ENCODE results near the gene SMTN. TPM values are rescaled to one million over a fixed set of nuclear protein-coding genes. Genes with fewer than 3 reads are reported as not detected.
"Not testable (repeated sequence)": the region's sequence is repeated elsewhere in the genome, so short reads cannot be mapped to it uniquely, and the experiment has no call there.

SMTN gene
- total RNA-seq, 1 donor from 2014 or later = 283 TPM

- ATAC-seq = no peak
- DNase-seq (ENCODE audit: low spot score) = peak; percentile 51
- intact Hi-C loops (cut with DNase I) = loop anchor here (5.0 kb wide), 2 partner anchors 120 to 140 kb away; partner anchors contain the start of genes MORC2 and TUG1
Measured at GRCh38 chr22:31086703-31087330, 5.7 kb downstream of the SMTN start.

- peak; percentile 13 for ATAC-seq
- intact Hi-C loops (cut with DNase I) = loop anchor here (5.0 kb wide), 2 partner anchors 120 to 140 kb away; partner anchors contain the start of genes MORC2 and TUG1
- DNase-seq (ENCODE audit: low spot score) = peak; percentile 83
Measured at GRCh38 chr22:31087744-31088215, 6.7 kb downstream of the SMTN start.

DNA sequence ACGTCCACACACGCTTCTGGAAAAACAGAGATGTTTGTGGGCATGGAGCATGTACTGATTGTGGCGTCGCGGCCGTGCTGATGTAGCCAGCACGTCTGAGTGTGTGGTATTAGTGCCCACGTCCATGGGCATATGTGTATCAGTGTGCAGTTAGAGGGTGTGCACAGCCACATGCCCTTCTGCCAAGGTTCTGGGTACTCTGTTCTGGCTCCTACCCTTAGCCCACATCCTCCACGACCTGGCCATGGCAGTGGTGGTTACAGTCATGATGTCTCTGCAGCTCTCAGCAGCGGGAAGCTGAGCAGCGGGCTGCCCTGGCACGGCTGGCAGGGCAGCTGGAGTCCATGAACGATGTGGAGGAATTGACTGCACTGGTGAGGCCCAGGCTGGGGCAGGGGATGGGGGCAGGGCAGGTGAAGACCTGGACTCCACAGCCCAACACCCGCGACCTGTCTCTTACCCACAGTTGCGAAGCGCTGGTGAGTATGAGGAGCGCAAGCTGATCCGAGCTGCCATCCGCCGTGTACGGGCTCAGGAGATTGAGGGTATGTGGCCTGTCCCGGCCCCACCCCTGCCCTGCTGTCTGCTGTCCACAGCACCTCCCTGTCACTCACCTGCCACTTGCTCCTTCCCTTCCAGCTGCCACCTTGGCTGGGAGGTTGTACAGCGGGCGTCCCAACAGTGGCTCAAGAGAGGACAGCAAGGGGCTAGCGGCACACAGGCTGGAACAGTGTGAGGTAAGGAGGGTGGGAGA lies 7.3 kb downstream of the SMTN start:
- DNase-seq (ENCODE audit: low spot score) (peak; percentile 57), ATAC-seq (no peak)
- intact Hi-C loops (cut with DNase I) = loop anchor here (5.0 kb wide), 2 partner anchors 121 to 141 kb away; partner anchors contain the start of genes MORC2 and TUG1

DNA sequence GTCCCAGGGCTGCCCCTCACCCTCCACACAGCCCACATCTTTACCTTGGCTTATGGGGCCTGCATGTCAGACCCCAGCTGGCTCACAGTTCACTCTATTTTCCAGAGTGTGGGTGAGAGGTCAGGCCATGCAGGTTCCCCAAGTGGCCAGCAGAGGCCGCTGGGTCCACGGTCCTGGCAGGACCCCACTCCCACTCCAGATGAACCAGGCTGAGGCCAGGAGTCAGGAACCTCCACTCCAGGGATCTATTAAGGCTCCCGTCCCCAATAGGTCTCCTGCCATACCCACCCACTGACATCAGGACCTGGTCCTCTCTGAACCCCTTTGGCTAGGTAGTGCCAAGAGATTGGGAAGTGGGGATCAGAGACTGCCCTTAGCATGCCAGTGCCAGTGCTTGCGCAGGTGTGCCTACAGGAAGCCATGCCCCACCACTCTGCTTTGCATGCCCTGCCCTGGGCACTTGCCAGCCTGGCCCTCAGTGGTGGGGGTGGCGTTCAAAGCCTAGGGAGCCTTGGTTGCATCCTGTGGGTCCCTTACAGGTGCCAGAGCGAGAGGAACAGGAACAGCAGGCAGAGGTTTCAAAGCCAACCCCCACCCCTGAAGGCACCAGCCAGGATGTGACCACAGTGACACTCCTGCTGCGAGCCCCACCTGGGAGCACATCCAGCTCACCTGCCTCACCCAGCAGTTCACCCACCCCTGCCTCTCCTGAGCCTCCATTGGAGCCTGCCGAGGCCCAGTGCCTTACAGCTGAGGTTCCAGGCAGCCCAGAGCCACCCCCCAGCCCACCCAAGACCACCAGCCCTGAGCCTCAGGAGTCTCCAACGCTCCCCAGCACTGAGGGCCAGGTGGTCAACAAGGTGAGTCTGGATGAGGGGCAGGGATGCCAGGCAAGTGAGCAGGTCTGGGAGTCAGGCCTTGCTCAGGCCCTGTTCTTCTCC lies 8.3 kb downstream of the SMTN start:
- ATAC-seq (peak; percentile 35), DNase-seq (ENCODE audit: low spot score) (peak; percentile 71)
- intact Hi-C loops (cut with DNase I) = loop anchor here (5.0 kb wide), 2 partner anchors 122 to 142 kb away; partner anchors contain the start of genes MORC2 and TUG1

GRCh38 chr22:31090217-31091085 lies 9.3 kb downstream of the SMTN start:
- peak; percentile 57 for DNase-seq (ENCODE audit: low spot score)
- intact Hi-C loops (cut with DNase I) = no loop called here
- ATAC-seq = no peak

GRCh38 chr22:31091106-31091975 lies 10.2 kb downstream of the SMTN start:
- intact Hi-C loops (cut with DNase I) = no loop called here
- no peak for DNase-seq (ENCODE audit: low spot score)
- ATAC-seq = no peak

GRCh38 chr22:31092161-31092560 lies 11.0 kb downstream of the SMTN start:
- intact Hi-C loops (cut with DNase I) = no loop called here
- no peak for ATAC-seq
- no peak for DNase-seq (ENCODE audit: low spot score)

DNA sequence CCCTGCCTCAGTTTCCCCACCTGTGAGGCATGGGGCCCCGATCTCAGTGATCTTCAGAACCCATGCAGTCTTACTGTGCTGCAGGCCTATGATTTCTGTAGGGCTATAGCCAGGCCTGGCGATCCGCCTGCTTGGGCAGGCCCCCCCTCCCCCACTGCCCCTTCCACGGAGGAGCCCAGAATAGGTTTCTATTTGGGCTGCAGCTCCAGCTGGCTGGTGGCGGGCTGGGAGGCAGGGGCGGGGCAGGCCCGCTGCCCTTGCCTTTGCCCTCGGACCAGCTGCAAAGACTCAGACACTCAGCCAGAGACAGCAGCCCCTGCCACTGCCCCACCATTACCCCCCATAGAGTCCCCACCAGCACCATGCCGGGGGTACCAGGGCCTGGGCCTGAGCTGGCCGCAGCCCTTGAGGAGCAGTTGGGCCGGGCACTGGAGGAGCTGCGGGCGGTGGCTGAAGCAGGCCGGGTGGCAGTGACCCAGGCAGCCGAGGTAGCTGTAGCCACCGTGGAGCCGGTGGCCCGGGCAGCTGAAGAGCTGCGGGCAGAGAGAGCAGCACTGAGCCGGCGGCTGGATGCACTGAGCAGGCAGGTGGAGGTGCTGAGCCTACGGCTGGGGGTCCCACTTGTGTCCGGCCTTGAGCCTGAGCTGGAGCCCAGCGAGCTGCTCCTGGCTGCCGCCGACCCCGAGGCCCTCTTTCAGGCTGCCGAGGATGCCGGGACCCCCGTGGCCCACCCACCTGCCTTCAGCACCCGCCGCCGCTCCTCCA lies 12.2 kb downstream of the SMTN start:
- intact Hi-C loops (cut with DNase I) = no loop called here
- DNase-seq (ENCODE audit: low spot score) (peak; percentile 64), ATAC-seq (no peak)

- ATAC-seq (no peak), DNase-seq (ENCODE audit: low spot score) (peak; percentile 58)
- intact Hi-C loops (cut with DNase I) = no loop called here
Measured at GRCh38 chr22:31094021-31094551, 13.0 kb downstream of the SMTN start.

DNA sequence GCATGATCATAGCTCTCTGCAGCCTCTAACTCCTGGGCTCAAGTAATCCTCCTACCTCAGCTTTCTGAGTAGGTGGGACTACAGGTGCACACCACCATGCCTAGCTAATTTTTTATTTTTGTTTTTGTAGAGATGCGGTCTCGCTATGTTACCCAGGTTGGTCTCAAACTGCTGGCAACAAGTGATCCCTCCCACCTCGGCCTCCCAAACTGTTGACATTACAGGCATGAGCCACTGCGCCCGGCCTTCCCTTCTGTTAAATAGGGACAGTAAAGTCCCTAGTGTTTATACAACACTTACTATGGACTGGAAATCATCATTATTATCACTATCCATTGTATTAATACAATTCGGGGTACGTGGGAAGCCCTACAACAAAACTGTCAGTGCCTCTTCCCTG lies 13.6 kb downstream of the SMTN start:
- no peak for ATAC-seq
- intact Hi-C loops (cut with DNase I) = no loop called here
- no peak for DNase-seq (ENCODE audit: low spot score)

DNA sequence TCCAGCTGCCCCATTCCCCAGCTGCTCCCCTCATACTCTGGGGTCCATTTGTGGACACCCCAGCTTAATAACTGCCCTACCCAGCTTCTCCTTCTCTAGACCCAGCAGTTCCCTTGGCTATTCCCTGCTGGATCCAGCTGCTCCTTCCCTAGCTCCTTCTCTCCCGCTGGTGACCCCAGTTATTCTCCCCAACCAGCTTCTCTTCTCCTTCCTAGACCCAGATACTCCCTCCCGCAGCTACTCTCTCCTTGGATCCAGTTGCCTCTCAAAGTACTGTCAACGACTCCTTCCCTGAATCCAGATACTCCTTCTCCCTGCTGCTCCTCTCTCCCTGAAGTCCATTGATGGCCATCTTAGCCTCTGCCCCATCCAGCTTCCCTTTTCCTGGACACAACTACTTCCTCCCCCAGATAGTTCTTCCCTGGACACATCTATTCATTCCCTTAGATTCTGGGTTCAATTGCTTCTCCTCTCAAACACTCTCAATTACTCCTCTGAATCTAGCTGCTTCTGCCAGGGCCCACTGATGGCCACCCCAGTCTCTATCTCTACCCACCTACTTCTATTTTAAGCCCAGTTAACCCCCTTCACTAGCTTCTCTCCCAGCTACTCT lies 14.6 kb downstream of the SMTN start:
- ATAC-seq (no peak), DNase-seq (ENCODE audit: low spot score) (no peak)
- intact Hi-C loops (cut with DNase I) = no loop called here

DNA sequence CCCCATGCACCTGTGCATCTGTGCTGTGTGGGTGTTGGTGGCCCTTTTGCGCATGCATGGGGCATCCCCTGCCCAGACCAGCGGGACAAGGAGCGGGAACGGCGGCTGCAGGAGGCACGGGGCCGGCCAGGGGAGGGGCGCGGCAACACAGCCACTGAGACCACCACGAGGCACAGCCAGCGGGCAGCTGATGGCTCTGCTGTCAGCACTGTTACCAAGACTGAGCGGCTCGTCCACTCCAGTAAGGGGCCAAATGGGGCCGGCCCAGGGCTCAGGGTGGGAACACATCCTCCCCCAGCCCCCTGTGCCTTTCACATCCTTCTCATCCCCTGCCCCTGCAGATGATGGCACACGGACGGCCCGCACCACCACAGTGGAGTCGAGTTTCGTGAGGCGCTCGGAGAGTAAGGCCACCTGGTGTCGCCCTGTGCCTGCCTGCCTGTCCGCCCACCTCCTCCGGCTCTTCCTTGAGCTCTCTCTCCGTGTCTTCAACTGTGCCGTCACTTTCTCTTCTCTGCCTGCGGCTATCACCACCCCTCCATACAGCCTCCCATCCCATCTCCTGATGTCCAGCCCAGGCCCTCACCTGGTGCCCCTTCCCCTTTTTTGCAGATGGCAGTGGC lies 15.7 kb downstream of the SMTN start:
- intact Hi-C loops (cut with DNase I) = no loop called here
- ATAC-seq (no peak), DNase-seq (ENCODE audit: low spot score) (no peak)

GRCh38 chr22:31097539-31097938 lies 16.4 kb downstream of the SMTN start:
- intact Hi-C loops (cut with DNase I); DNase-seq (ENCODE audit: low spot score); ATAC-seq: not testable (repeated sequence)

GRCh38 chr22:31097941-31098631 lies 17.0 kb downstream of the SMTN start:
- DNase-seq (ENCODE audit: low spot score) = no peak
- ATAC-seq = no peak
- intact Hi-C loops (cut with DNase I) = no loop called here

DNA sequence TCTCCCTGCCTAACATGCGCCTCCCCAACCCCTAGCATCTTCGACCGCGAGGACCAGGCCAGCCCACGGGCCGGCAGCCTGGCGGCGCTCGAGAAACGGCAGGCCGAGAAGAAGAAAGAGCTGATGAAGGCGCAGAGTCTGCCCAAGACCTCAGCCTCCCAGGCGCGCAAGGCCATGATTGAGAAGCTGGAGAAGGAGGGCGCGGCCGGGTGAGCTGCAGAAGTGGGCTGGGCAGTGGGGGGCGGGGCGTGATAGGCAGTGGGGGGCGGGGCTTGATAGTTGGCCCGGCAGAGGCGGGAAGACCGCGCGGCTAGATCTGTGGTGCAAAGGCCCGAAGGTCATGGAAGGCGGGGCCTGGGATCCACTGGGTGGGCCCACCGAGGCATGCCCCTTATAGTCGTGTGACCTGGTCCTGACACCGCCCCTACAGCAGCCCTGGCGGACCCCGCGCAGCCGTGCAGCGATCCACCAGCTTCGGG lies 17.6 kb downstream of the SMTN start:
- peak; percentile 80 for ATAC-seq
- peak; percentile 88 for DNase-seq (ENCODE audit: low spot score)
- intact Hi-C loops (cut with DNase I) = no loop called here
